Suppressor macrophage treated with lipopolysaccharide for 4 hours (primary cell): ENCODE measurements around the gene SMIM13.
"Not testable (repeated sequence)": the region's sequence is repeated elsewhere in the genome, so short reads cannot be mapped to it uniquely, and the experiment has no call there.

ENCODE experiments used
- DNase-seq: peaks from one replicate; pipeline ENCODE4 v3.0.0-alpha.2; 2020

The SMIM13 gene

DNA sequence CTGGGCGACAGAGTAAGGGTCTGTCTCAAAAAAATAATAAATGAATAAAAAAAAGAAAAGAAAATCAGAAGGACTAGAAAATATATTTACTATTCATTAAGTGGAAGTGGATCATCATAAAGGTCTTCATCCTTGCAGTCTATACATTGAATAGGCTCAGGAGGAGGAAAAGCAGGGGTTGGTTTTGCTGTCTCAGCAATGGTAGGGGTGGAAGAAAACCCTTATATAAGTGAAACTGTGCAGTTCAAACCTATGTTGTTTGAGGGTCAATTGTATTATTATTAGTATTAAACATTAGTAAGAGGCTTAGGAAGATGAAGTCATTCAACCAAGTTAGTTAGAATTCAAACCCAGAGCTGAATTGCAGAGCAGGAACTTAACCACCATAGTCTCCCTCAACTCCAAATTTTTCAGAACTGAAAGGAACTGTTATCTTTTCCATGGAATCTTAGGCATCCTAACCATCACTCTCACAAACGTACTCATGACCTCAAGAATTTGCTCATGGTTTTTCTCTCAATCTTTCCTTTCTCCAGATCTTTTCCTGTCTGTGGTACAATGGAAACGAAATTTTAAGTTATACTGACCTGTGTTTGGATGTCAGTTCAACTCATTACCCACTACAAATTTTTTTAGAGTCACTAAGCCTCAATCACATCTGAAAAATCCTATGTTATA is 7.7 kb upstream of the SMIM13 start:
- no peak for DNase-seq

- DNase-seq, result not testable (repeated sequence)
Measured at GRCh38 chr6:11087141-11087812, 6.4 kb upstream of the SMIM13 start.

- no peak for DNase-seq
Measured at GRCh38 chr6:11089695-11090094, 3.9 kb upstream of the SMIM13 start.

DNA sequence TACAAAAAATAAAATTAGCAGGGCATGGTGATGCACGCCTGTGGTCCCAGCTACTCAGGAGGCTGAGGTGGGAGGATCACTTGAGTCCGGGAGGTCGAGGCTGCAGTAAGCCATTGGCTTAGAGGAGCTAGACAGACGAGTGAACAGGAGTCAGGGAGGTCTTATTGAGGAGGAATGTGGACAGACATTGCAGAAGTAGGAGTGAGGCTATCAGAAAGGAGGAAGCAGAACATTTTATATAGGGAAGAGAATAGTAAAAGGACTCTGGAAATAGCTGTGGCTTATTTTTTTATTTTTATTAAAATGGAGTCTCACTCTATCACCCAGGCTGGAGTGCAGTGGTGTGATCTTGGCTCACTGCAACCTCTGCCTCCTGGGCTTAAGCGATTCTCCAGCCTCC is 2.5 kb upstream of the SMIM13 start:
- DNase-seq, result peak; percentile 19

DNA sequence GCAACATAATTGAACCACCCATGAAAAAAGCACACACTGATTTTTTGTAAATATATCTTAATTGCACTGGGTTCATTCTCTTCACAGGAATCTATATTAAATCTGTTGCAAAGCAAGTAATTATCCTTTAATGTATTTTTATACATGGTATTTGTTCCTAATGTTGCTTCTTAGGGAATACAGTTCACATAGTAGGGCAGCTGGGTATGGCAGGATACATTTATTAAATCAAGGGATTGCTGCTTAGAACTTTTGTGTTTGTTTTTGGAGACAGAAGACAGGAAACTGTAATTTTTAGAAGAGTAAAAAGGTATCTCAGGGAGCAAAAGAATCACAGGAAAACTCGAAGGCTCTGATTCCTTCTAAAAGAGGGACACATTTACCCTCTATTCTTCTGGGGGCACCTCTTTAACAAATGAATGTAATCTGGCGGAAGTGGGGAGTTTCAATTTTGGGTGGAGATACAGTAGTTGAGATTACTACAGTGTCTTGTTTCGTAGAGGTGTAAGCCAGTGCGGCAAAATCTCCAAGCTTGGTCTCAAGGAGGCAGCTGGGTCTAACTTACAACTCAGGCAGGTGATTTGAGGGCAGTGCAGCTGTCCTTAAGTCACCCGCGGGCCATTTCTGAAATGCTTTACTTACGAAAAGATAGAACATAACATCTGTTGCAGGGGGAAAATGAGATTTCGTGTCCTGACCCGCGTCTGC is 812 bp upstream of the SMIM13 start:
- DNase-seq, result peak; percentile 23

- no peak for DNase-seq
Measured at GRCh38 chr6:11093376-11093625, 333 bp upstream of the SMIM13 start.

- DNase-seq, result peak; percentile 54
Measured at GRCh38 chr6:11094411-11094851, 797 bp downstream of the SMIM13 start.

GRCh38 chr6:11094941-11095340 is 1.3 kb downstream of the SMIM13 start:
- no peak for DNase-seq

DNA sequence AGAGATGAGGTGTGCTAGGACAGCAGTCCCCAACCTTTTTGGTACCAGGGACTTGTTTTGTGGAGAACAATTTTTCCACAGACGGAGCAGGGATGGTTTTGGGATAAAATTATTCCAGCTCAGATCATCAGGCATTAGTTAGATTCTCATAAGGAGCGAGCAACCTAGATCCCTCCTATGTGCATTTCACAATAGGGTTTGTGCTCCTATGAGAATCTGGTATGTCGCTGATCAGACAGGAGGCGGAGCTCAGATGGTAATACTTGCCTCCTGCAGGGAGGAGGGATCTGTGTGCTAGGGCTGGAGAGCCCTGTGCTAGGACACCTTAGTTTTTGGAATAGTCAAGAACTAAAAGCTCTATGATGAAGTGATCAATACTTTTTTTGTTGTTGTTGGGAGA is 2.5 kb downstream of the SMIM13 start:
- peak; percentile 37 for DNase-seq

DNA sequence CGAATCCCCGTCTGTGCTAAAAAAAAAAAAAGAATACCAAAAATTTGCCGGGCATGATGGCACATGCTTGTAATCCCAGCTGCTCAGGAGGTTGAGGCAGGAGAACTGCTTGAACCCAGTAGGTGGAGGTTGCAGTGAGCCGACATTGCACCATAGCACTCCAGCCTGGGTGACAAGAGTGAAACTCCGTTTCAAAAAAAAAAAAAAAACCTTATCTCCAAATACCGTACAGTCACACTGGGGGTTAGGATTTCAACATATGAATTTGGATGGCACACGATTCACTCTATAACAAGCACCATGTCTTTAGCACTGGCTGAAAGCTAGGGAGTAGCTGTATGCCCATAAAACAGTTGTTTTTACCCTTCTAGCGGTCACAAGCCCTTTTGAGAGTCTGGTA is 3.8 kb downstream of the SMIM13 start:
- DNase-seq, result no peak

DNA sequence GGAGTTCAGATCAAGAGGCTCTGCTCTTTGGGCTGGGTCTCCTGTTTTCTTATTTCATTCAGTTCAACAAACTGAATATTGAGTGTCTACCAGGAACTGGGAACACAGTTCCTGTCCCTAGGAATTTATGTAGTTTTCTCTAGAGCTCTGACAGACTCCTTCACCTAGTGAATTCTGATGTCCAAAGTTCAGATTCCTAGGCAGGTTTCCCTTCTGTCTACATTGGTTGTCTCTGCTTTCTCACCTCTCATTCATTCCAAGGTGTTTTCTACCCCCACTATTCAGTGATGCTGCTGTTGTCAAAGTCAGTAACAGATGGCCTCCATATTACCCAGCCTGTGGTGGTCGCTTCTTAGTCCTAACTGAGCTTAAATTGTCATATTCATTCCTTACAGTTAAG is 4.4 kb downstream of the SMIM13 start:
- no peak for DNase-seq

DNA sequence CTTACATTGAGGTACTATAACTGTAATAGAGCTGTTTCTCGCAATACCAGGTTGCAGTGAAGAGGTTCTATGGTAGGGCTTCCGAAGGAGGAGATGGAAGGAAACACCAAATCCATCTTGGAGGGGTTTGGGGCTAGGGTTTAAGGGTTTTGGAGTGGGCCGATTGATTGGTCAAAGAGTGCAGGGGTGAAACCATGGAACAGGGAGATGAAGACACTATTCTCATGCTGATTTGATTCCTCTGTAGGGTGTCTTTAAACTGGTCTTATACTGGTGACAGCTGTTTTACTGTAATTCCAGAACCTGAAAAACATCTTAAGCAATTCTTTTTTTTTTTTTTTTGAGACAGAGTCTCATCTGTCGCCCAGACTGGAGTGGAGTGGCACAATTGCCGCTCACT is 7.8 kb downstream of the SMIM13 start:
- DNase-seq, result no peak

GRCh38 chr6:11103065-11103464 is 9.4 kb downstream of the SMIM13 start:
- no peak for DNase-seq

DNA sequence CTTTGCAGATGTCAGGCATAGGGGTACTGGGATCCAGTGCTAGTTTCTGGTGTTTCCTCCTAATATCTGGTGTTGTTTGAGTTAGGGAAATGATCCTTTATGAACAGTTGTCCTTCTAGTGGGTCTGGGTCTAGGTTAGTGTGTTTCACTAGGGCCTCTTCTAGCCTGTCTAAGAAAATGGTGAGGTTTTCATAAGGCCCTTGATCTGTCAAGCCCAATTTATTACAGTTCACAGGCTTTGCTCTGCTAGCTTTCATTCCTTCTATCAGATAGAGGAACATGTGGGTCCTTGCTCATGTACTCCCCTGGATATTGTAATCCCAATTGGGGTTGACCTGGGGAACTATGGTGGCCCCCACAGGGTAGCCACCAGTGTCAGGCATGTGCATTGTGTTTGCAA is 15.1 kb downstream of the SMIM13 start:
- no peak for DNase-seq

DNA sequence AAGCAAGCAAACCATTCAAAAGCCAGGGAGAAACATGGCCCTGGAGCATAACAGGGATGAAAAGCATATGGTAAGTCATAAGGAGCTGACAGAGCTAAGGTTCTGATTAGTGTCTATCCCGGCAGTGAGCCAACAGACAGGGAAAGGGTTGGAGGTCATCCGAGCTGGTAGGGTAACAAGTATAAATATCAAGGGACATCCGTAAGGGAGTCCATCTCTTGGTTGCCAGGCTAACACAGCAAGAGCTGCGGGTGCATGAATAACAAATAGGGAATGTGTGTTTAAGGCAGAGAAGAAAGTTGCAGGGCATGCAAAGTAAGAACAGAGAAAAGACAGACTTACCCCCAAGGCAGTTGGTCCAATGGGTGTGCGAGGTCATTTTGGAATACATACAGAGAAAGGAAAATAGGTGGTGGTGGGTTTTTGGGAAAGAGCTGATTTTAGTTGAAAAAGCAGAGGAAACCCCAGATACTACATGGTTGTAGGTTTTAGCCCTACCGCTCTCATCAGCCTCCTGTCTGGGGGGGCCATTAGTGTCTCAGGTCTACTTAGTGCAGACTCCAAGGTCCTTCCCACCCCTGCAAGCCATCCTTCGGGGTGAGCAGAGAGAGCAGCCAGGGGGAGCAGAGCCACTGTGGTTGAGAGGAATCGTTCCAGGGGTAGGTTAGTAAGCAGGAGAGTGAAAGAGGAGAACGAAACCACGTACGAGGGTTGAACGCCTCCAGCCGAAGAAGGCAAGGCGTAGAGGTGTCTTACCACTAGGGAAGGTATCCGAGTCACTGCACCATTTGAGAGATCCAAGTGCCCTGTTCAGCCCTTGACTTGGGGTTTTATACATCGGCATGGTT is 17.5 kb downstream of the SMIM13 start, which contains the start of gene ERVFRD-1:
ERVFRD-1 (minus strand) TSS at position 805 of the 848 bp plus-strand sequence. CDS start 6,415 bp downstream, outside the sequence.
- DNase-seq, result no peak

GRCh38 chr6:11111769-11112437 is 18.3 kb downstream of the SMIM13 start:
- peak; percentile 37 for DNase-seq

DNA sequence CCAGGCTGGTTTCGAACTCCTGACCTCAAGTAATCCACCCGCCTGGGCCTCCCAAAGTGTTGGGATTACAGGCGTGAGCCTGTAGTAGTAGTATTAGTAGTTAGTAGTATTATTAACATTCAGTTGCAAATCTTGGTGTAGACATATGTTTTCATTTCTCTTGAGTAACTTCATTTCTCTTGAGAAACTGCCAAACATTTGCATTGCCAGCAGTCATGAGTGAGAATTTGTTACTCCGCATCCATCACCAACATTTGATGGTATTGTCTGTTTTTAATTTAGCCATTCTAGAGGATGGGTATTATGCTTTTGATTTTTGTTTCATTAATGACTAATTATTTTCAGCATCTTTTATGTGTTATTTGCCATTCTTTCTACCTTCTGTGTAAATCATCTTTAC is 19.4 kb downstream of the SMIM13 start:
- no peak for DNase-seq

- peak; percentile 66 for DNase-seq
Measured at GRCh38 chr6:11115808-11116536, 22.3 kb downstream of the SMIM13 start.

DNA sequence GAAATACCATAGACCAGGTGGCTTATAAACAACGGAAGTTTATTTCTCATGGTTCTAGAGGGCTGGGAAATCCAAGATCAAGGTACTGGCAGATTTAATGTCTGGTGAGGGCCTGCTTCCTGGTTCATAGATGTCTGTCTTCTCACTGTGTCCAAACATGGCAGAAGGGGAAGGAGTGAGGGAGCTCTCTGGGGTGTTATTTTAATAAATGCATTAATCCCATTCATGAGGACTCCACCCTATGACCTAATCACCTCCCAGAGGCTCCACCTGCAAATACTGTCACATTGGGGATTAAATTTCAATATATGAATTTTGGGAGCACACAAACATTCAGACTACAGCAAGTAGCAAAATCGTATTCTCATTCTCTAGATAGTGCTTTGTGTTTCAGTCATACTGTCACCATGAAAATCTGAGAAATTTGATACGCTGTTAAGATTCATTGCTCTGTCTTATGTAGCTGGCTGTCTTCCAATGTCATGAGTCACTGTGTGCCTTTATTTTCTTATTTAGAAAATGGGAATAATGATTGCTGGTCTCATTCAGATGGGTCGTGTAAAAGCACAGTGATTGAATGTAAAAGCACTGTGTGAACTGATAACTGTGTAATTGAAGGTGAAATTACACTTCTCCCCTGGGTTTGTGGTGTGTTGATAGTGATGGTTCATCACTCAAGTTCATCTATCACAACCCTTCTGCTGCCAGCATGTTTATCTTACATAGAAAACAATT is 26.8 kb downstream of the SMIM13 start:
- DNase-seq, result no peak

DNA sequence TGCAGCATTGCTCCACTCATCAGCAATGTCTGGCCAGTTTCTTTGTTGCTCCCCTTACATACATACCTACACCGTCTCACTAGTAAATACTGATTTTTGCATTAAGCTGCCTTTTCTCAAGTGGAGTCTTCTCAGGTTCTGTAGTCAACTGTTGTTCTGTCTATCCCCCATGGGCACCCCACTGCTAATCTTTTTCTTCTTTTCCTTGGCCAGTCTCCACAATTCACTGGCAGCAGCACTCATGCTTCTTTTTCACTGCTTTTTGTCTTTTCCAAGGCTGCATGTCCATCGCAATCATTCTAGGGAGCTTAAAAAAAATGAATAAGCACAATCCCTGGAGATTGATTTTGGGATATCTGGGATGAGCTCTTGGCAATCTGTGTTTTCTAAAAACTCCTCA is 28.2 kb downstream of the SMIM13 start:
- DNase-seq, result no peak

DNA sequence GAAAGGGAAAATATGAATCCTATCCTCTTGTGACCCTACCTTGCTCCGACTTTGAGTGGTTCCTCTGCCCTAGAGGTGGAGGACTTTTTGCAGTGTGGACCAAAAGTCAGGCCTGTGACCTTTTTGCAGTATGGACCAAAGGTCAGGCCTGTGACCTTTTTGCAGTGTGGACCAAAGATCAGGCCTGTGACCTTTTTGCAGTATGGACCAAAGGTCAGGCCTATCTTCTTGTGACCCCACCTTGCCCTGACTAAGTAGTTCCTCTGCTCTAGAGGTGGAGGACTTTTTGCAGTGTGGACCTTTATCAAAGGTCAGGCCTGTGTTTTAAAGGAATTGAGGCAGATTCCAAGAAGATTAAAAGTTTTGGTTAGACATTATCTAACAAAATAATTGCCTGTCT is 28.7 kb downstream of the SMIM13 start:
- DNase-seq, result no peak
